Activated CD4-positive, CD25-positive, alpha-beta regulatory T cell treated with anti-CD3 and anti-CD28 coated beads, Interleukin-2, amount 50 U/mL, for 24 hours (primary cell): Measurements from ENCODE around the gene PHF24.
A peak's percentile ranks its signal among the peaks of the same experiment; 100 is the strongest.
"Not testable (repeated sequence)": the region's sequence is repeated elsewhere in the genome, so short reads cannot be mapped to it uniquely, and the experiment has no call there.

ENCODE experiments used
- ATAC-seq, 2 donors: fragments of 150-1000 bp; cut with Tn5 transposase; one replicate each; pipeline ENCODE4 v1.10.0; 2021; ENCODE audit warnings: mild to moderate bottlenecking in 1 of 2, moderate library complexity in 1 of 2

PHF24 gene

GRCh38 chr9:34957492-34958410, at the start of gene PHF24:
PHF24 (plus strand) TSS chr9:34958285; CDS start chr9:34971299, 13,014 bp downstream.
- ATAC-seq, result peak; percentile 64 to 72

GRCh38 chr9:34927061-34927460, 31.0 kb upstream of the PHF24 start:
- no peak for ATAC-seq

- no peak for ATAC-seq
Observed at GRCh38 chr9:34928921-34929320, 29.2 kb upstream of the PHF24 start.

GRCh38 chr9:34929506-34930102, 28.5 kb upstream of the PHF24 start:
- no peak for ATAC-seq

GRCh38 chr9:34939989-34940388, 18.1 kb upstream of the PHF24 start:
- not testable (repeated sequence) for ATAC-seq

GRCh38 chr9:34948451-34948850, 9.6 kb upstream of the PHF24 start:
- ATAC-seq, result no peak

- no peak for ATAC-seq
Observed at GRCh38 chr9:34954225-34954624, 3.9 kb upstream of the PHF24 start.

- ATAC-seq, result not testable (repeated sequence)
Observed at GRCh38 chr9:34956066-34956465, 2.0 kb upstream of the PHF24 start.

GRCh38 chr9:34956648-34957047, 1.4 kb upstream of the PHF24 start:
- ATAC-seq, result peak in 1 of 2 donors; percentile 44

- no peak for ATAC-seq
Observed at GRCh38 chr9:34958411-34958982, 412 bp downstream of the PHF24 start.

- ATAC-seq, result no peak
Observed at GRCh38 chr9:34959461-34959860, 1.4 kb downstream of the PHF24 start.

GRCh38 chr9:34961574-34962490, 3.7 kb downstream of the PHF24 start:
- peak; percentile 26 to 59 for ATAC-seq

GRCh38 chr9:34962546-34962945, 4.5 kb downstream of the PHF24 start:
- no peak for ATAC-seq

- no peak for ATAC-seq
Observed at GRCh38 chr9:34963552-34963951, 5.5 kb downstream of the PHF24 start.

GRCh38 chr9:34964458-34964857, 6.4 kb downstream of the PHF24 start:
- ATAC-seq, result no peak

- ATAC-seq, result no peak
Observed at GRCh38 chr9:34971146-34971811, 13.2 kb downstream of the PHF24 start.

GRCh38 chr9:34974664-34975063, 16.6 kb downstream of the PHF24 start:
- ATAC-seq, result peak in 1 of 2 donors; percentile 36

GRCh38 chr9:34976441-34976840, 18.4 kb downstream of the PHF24 start:
- no peak for ATAC-seq

GRCh38 chr9:34976992-34977391, 18.9 kb downstream of the PHF24 start:
- no peak for ATAC-seq

GRCh38 chr9:34980181-34980761, 22.2 kb downstream of the PHF24 start:
- no peak for ATAC-seq

- no peak for ATAC-seq
Observed at GRCh38 chr9:34982361-34982760, 24.3 kb downstream of the PHF24 start.

GRCh38 chr9:34983209-34983608, 25.1 kb downstream of the PHF24 start:
- ATAC-seq, result no peak
